GM20431 (cell line): ENCODE measurements around the gene TBL1XR1.

Source experiments
- in situ Hi-C: fragments of 300-500 bp; cut with MseI, MboI; formaldehyde crosslinking; loops from one replicate; pipeline ENCODE4 v1.15.0; 2020; ENCODE audit warnings: low sequenced_read_pairs; ENCODE audit not compliant: unreplicated experiment

TBL1XR1 gene

GRCh38 chr3:177197041-177197726, at the start of gene TBL1XR1:
TSS of gene TBL1XR1 (minus strand) at chr3:177197482. CDS start at chr3:177064977, 132,505 bp downstream.
- in situ Hi-C loops = loop anchor here (5.0 kb wide), 1 partner anchor 160 kb away; no protein-coding TSS in a partner anchor

GRCh38 chr3:177245250-177245649, 48.0 kb upstream of the TBL1XR1 start:
- in situ Hi-C loops = no loop called here

- in situ Hi-C loops = no loop called here
Observed at GRCh38 chr3:177244606-177245005, 47.3 kb upstream of the TBL1XR1 start.

GRCh38 chr3:177238686-177239216, 41.5 kb upstream of the TBL1XR1 start:
- in situ Hi-C loops = no loop called here

GRCh38 chr3:177237206-177237605, 39.9 kb upstream of the TBL1XR1 start:
- in situ Hi-C loops = no loop called here

- in situ Hi-C loops = no loop called here
Observed at GRCh38 chr3:177236704-177237103, 39.4 kb upstream of the TBL1XR1 start.

- in situ Hi-C loops = no loop called here
Observed at GRCh38 chr3:177234121-177234520, 36.8 kb upstream of the TBL1XR1 start.

GRCh38 chr3:177231242-177231641, 34.0 kb upstream of the TBL1XR1 start:
- in situ Hi-C loops = no loop called here

GRCh38 chr3:177230641-177231040, 33.4 kb upstream of the TBL1XR1 start:
- in situ Hi-C loops = no loop called here

GRCh38 chr3:177229791-177230190, 32.5 kb upstream of the TBL1XR1 start:
- in situ Hi-C loops = no loop called here

GRCh38 chr3:177228601-177229190, 31.4 kb upstream of the TBL1XR1 start:
- in situ Hi-C loops = no loop called here

- in situ Hi-C loops = no loop called here
Observed at GRCh38 chr3:177224414-177224813, 27.1 kb upstream of the TBL1XR1 start.

- in situ Hi-C loops = no loop called here
Observed at GRCh38 chr3:177221744-177222143, 24.5 kb upstream of the TBL1XR1 start.

- in situ Hi-C loops = no loop called here
Observed at GRCh38 chr3:177220136-177220974, 23.1 kb upstream of the TBL1XR1 start.

- in situ Hi-C loops = no loop called here
Observed at GRCh38 chr3:177213801-177214535, 16.7 kb upstream of the TBL1XR1 start.

- in situ Hi-C loops = no loop called here
Observed at GRCh38 chr3:177212756-177213155, 15.5 kb upstream of the TBL1XR1 start.

GRCh38 chr3:177212278-177212610, 15.0 kb upstream of the TBL1XR1 start:
- in situ Hi-C loops = no loop called here

GRCh38 chr3:177211503-177212277, 14.4 kb upstream of the TBL1XR1 start:
- in situ Hi-C loops = no loop called here

GRCh38 chr3:177210744-177211502, 13.6 kb upstream of the TBL1XR1 start:
- in situ Hi-C loops = no loop called here
